HL-60 (cell line): ENCODE results near the gene DDX5.

Source experiments
- GABPA ChIP-seq: IDR thresholded peaks from 2 replicates; pipeline ENCODE4 v1.6.1; 2012; ENCODE audit warnings: low read depth
- POLR2AphosphoS5 ChIP-seq: IDR thresholded peaks from 2 replicates; pipeline ENCODE4 v1.6.1; 2012; ENCODE audit warnings: low read depth
- SPI1 ChIP-seq: IDR thresholded peaks from 2 replicates; pipeline ENCODE4 v1.6.1; 2012; ENCODE audit warnings: low read depth, mild to moderate bottlenecking, borderline replicate concordance
- TF ChIP-seq, protein P1 (sequence below): IDR thresholded peaks from one replicate; pipeline ENCODE4 v1.5.1; 2011; ENCODE audit warnings: low read length, control low read depth, inconsistent platforms; ENCODE audit not compliant: insufficient read depth

- TF ChIP-seq, protein P1, sequence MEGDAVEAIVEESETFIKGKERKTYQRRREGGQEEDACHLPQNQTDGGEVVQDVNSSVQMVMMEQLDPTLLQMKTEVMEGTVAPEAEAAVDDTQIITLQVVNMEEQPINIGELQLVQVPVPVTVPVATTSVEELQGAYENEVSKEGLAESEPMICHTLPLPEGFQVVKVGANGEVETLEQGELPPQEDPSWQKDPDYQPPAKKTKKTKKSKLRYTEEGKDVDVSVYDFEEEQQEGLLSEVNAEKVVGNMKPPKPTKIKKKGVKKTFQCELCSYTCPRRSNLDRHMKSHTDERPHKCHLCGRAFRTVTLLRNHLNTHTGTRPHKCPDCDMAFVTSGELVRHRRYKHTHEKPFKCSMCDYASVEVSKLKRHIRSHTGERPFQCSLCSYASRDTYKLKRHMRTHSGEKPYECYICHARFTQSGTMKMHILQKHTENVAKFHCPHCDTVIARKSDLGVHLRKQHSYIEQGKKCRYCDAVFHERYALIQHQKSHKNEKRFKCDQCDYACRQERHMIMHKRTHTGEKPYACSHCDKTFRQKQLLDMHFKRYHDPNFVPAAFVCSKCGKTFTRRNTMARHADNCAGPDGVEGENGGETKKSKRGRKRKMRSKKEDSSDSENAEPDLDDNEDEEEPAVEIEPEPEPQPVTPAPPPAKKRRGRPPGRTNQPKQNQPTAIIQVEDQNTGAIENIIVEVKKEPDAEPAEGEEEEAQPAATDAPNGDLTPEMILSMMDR: no peak
- TF ChIP-seq POLR2AphosphoS5 (no peak), SPI1 (no peak), GABPA (no peak)
Observed at GRCh38 chr17:64471440-64471839, 34.6 kb downstream of the DDX5 start.
